Liver (tissue), 3 donors: ENCODE measurements around the gene WNK2.

ENCODE experiments used
- ATF3 ChIP-seq: IDR thresholded peaks from 2 replicates; pipeline ENCODE4 v1.6.1; 2016; ENCODE audit warnings: antibody characterized with exemption
- CTCF ChIP-seq: fragments of 150-350 bp; IDR thresholded peaks from 2 replicates; pipeline ENCODE4 v1.5.1; 2017; ENCODE audit warnings: improper control_type of control experiment, low read depth, low read length; ENCODE audit not compliant: missing input control
- EGR1 ChIP-seq, 2 donors: IDR thresholded peaks; 2 replicates each; pipeline ENCODE4 v1.6.1; 2016 to 2018; ENCODE audit warnings: antibody characterized with exemption in 2 of 2, low read depth in 2 of 2
- HNF4G ChIP-seq: IDR thresholded peaks from 2 replicates; pipeline ENCODE4 v1.6.1; 2016; ENCODE audit warnings: antibody characterized with exemption
- JUND ChIP-seq, 2 donors: IDR thresholded peaks; 2 replicates each; pipeline ENCODE4 v1.6.1; 2016; ENCODE audit warnings: antibody characterized with exemption in 2 of 2
- MAX ChIP-seq: IDR thresholded peaks from 2 replicates; pipeline ENCODE4 v1.6.1; 2016; ENCODE audit warnings: antibody characterized with exemption
- YY1 ChIP-seq: IDR thresholded peaks from 2 replicates; pipeline ENCODE4 v1.6.1; 2016; ENCODE audit warnings: antibody characterized with exemption, mild to moderate bottlenecking
- donor health status: healthy.
- donor health status: healthy.

- TF ChIP-seq YY1: no peak
- TF ChIP-seq CTCF: no peak
- no peak for TF ChIP-seq ATF3
- no peak for TF ChIP-seq MAX
- TF ChIP-seq HNF4G: no peak
- no peak for TF ChIP-seq JUND (IDR thresholded peaks at IDR 0.05)
- TF ChIP-seq EGR1 (IDR thresholded peaks at IDR 0.05; ENCODE audit: low read depth in 2 of 2): no peak
Observed at GRCh38 chr9:93340091-93340490, 156.2 kb downstream of the WNK2 start.
